ENCODE data around the gene NTHL1. TPM values are rescaled to one million over a fixed set of nuclear protein-coding genes. Genes with fewer than 3 reads are reported as not detected.

Gene NTHL1
- total RNA-seq, 1 donor from 2014 or later: 33.2 TPM

DNA sequence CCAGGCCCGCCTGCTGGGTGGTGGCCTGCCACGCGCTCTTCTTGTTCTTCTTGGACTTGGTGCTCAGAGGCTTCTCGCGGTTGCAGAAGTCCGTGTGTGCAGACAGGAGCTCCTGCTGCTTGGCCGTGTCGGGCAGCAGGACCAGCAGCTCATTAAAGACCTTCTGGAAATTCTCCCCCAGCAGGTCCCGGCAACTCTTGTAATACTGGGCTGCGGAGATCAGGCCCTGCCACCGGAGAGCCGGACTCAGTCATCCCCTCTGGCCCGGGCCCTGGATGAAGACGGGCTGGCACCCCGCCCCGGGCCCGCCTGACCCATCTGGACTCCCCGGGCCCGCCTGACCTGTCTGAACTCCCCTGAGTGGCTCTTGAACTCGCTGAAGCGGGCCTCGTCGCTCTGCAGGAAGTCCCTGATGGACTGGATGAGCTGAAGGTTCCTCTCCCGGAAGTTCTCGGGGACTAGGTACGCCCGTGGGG lies 49.2 kb downstream of the NTHL1 start:
- intact Hi-C loops (cut with micrococcal nuclease): no loop called here

DNA sequence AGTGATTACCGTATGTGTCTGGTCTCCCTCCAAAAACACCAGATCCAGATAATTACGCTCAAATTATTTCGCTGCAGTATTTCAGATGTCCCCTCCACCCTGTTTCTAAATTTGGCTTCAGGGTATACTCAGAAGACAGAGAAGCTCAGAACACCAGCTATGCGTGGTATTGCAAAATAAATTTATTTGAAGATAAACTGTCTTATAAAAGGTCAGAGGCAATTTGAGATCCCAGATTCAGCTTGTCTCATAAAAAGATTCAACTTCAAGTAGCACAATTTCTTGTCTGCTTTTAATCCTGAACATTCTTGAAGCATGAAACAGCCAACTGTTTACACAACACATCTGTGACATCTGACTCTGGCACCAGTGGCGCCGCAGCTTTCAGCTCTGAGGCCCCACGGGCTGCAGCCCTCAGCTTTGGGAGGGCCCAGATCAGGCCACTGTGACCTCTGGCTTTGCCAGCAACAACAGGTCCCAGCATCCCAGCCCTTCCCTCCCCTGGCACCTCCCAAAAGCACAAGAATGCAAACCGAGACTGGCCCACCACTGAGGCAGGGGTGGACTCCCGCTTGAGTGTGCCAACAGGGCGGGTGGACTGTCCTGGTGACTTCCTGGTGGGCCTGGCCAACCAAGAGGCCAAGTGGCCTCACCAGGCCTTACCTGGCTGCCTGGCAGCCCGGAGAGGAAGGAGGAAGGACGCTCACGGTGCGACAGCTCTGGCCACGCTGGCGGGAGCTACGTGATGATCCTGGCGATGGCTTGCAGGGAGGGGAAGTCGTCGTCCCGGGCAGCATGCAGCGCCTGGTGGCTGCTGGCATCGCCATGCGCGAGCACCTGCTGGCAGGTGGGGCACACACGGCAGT lies 49.9 kb downstream of the NTHL1 start:
- intact Hi-C loops (cut with micrococcal nuclease): no loop called here

DNA sequence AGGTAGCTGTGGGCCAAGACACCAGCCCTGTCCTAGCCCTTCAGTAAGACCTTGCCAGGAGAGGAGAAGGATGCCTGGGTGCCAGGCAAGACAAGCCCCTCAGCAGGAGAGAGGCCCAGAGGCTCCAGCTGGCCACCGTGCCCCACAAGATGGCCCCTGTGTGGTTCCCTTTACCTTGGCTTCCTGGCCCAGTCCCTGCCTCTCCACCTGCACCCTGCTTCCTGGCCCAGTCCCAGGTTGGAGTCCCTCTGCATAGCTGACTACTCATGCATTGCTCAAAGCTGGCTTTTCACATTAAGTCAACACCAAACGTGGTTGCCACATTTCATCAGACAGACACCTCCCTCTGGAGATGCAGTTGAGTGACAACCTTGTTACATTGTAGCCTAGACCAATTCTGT lies 53.9 kb downstream of the NTHL1 start:
- intact Hi-C loops (cut with micrococcal nuclease): loop anchor here (5.0 kb wide), 1 partner anchor 759 kb away; the partner anchor contains the start of gene SRRM2

DNA sequence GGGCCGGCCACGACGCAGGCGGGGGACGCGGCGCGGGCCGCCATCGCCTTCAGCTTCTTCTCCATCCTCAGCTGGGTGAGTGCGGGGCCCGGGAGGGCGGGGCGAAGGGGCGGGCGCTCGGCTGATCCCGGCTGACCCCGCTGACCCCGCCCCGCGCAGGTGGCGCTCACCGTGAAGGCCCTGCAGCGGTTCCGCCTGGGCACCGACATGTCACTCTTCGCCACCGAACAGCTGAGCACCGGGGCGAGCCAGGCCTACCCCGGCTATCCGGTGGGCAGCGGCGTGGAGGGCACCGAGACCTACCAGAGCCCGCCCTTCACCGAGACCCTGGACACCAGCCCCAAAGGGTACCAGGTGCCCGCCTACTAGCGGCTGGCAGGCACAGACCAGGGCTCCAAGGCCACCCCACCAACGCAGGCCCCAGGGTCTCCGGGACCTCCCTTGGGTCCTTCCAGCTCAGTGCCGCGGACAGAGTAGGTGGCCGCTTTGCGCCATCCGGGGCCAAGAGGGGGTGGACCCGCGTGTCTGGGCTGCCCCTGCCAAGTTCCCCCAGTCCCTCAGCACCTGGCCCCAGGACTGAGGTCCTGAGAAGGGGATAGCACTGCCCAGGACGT lies 54.8 kb downstream of the NTHL1 start:
- intact Hi-C loops (cut with micrococcal nuclease): loop anchor here (5.0 kb wide), 1 partner anchor 759 kb away; the partner anchor contains the start of gene SRRM2

DNA sequence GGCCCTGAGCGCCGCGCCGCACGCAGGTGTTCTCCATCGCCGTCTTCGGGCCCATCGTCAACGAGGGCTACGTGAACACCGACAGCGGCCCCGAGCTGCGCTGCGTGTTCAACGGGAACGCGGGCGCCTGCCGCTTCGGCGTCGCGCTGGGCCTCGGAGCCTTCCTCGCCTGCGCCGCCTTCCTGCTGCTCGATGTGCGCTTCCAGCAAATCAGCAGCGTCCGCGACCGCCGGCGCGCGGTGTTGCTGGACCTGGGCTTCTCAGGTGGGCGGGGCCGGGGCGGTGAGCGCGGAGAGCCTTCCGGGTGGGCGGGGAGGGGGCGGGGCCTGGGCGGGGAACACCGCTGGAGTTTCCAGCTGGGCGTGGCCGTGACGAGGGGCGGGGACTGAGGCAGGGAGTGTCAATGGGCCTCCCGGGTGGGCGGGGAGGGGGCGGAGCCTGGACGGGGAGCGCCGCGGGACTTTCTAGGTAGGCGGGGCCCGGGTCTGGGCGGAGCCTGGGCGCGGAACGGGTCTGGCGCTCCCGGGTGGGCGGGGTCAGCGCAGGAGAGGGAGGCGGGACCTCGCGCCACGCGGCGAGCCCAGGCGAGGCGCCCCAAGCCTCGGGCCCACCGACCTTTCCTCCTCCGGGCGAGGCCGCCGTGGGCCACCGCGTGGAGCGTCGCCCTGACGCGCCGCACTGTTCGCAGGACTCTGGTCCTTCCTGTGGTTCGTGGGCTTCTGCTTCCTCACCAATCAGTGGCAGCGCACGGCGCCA lies 55.5 kb downstream of the NTHL1 start:
- intact Hi-C loops (cut with micrococcal nuclease): loop anchor here (1.0 to 5.0 kb wide), 3 partner anchors 9 to 760 kb away; partner anchors contain the start of genes RPS2 and SRRM2

DNA sequence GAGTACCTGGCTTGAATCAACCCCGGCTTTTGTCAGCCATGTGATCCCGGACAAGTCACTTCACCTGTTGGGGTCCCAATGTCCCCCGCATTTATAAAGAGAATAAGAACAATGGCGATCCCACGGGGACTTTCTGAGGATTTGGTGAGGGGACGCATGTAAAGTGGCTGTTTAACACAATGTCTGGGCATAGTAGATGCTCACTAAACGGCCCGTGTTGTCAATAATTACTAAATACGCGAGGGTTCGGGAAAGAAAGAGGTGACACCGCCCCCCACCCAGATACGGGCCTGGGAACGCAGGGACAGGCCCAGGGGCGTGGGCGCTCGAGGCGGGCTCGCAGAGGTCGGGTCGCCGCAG lies 56.1 kb downstream of the NTHL1 start:
- intact Hi-C loops (cut with micrococcal nuclease): loop anchor here (1.0 to 5.0 kb wide), 3 partner anchors 8 to 761 kb away; partner anchors contain the start of genes RPS2 and SRRM2

DNA sequence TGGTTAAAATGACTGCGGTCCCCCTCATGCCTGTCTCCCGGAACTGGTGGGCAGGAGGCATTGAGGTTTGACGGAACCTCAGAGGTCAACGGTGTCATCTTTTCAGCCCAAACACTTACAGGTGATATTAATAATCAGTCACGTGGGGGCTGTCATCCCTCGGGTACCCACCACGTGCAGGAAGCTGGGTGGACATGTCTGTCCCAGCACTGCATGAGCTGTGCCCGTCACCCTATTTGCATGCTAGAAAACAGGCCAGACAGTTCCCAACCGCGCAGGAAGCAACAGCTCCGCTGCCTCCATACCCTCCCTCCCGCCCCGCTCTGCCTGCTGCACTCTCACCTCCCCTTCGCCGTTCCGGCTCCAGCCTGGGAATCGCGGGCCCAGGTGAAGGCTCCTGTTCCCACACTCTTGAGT lies 56.5 kb downstream of the NTHL1 start:
- intact Hi-C loops (cut with micrococcal nuclease): loop anchor here (1.0 to 5.0 kb wide), 3 partner anchors 8 to 761 kb away; partner anchors contain the start of genes RPS2 and SRRM2

DNA sequence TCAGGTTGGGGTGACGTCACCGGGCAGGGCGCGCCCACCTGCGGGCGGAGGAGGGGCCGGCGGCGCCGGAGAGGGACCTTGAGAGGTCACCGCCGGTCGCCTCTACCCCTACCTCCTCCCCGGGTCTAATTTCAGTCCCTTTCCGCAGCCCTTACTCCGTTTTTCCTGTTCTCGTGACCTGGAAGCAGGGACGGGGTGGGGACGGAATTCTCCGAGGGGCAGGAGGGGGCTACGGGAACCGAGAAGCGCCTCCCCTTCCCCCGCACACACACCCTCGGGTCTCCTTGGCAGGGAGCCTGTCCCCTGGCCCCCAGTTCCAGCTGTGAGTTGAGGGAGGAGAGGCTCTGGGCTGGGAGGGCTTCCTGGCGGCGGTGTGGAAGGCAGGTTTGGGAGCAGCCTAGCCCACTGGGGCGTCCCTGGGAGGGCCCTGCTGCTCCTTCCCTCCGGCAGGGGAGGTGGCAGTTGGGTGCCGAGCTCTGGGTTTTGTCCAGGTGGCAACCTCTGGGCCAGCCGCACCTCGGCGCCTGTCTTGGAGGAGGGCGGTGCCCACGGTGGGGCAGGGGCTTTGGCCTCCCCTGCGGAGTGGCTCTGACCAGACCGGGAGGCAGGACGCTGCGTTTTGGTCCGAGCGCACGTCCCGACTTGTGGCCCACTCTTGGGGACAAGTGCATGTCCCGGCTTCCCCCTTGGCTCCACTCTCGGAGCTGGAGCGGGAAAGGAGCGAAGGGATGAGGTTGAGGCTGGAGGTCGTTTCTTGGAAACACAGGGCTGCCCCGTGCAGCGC lies 57.1 kb downstream of the NTHL1 start:
- intact Hi-C loops (cut with micrococcal nuclease): loop anchor here (1.0 to 5.0 kb wide), 3 partner anchors 7 to 762 kb away; partner anchors contain the start of genes RPS2 and SRRM2

DNA sequence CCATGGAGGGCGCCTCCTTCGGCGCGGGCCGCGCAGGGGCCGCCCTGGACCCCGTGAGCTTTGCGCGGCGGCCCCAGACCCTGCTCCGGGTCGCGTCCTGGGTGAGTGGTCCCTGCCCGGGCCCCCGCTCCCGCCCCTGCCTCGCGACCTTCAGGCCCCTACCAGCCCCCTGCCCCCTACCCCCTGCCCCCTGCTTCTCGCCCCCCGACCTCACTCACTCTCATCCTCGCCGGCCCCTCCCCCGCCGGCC lies 57.6 kb downstream of the NTHL1 start:
- intact Hi-C loops (cut with micrococcal nuclease): loop anchor here (2.0 to 5.0 kb wide), 2 partner anchors 25 to 762 kb away; partner anchors contain the start of genes RPS2 and SRRM2

Other genes starting within 250 kb of the NTHL1 start
- 43.4 and 46.1 TPM in 2 replicates for gene HAGH, start 221.0 kb downstream of the NTHL1 start, total RNA-seq
- gene FAHD1, start 220.6 kb downstream of the NTHL1 start, total RNA-seq: 10.5 and 11.6 TPM in 2 replicates
- not detected in 2 replicates for gene MEIOB, start 175.7 kb downstream of the NTHL1 start, total RNA-seq
- gene HS3ST6, start 129.4 kb downstream of the NTHL1 start, total RNA-seq: not detected in 2 replicates
- gene MSRB1, start 104.6 kb downstream of the NTHL1 start, total RNA-seq: 14.0 and 14.1 TPM in 2 replicates
- not detected in 2 replicates for gene RPL3L, start 93.1 kb downstream of the NTHL1 start, total RNA-seq
- gene NDUFB10, start 88.3 kb downstream of the NTHL1 start, total RNA-seq: 119 and 123 TPM in 2 replicates
- gene RPS2, start 83.0 kb downstream of the NTHL1 start, total RNA-seq: 2,826 and 2,856 TPM in 2 replicates
- 0.18 TPM in 1 of 2 replicates, not detected in the other for gene RNF151, start 81.0 kb downstream of the NTHL1 start, total RNA-seq
- gene TBL3, start 75.8 kb downstream of the NTHL1 start, total RNA-seq: 36.7 and 38.2 TPM in 2 replicates
- gene NOXO1, start 66.4 kb downstream of the NTHL1 start, total RNA-seq: 0.25 and 0.55 TPM in 2 replicates
- gene GFER, start 63.6 kb downstream of the NTHL1 start, total RNA-seq: 24.4 and 27.1 TPM in 2 replicates
- gene SYNGR3, start 57.9 kb downstream of the NTHL1 start, total RNA-seq: 4.9 and 5.3 TPM in 2 replicates
- 58.9 and 63.6 TPM in 2 replicates for gene ZNF598, start 38.0 kb downstream of the NTHL1 start, total RNA-seq
- gene NPW, start 28.0 kb downstream of the NTHL1 start, total RNA-seq: 0.70 and 0.80 TPM in 2 replicates
- 2.2 and 3.1 TPM in 2 replicates for gene NHERF2, start 20.9 kb downstream of the NTHL1 start, total RNA-seq
- 96.9 and 110 TPM in 2 replicates for gene TSC2, start 151 bp upstream of the NTHL1 start, total RNA-seq
- gene PKD1, start 88.1 kb upstream of the NTHL1 start, total RNA-seq: 68.5 and 77.3 TPM in 2 replicates
- gene RAB26, start 100.8 kb upstream of the NTHL1 start, total RNA-seq: 0.59 TPM in 1 of 2 replicates, not detected in the other
- 57.6 and 62.8 TPM in 2 replicates for gene TRAF7, start 107.9 kb upstream of the NTHL1 start, total RNA-seq
- gene CASKIN1, start 148.8 kb upstream of the NTHL1 start, total RNA-seq: 0.16 and 0.20 TPM in 2 replicates
- gene MLST8, start 157.6 kb upstream of the NTHL1 start, total RNA-seq: 38.4 and 39.4 TPM in 2 replicates
- 10.6 and 12.1 TPM in 2 replicates for gene BRICD5, start 163.0 kb upstream of the NTHL1 start, total RNA-seq
- gene PGP, start 167.0 kb upstream of the NTHL1 start, total RNA-seq: 24.4 and 26.1 TPM in 2 replicates
- gene E4F1, start 175.8 kb upstream of the NTHL1 start, total RNA-seq: 30.3 and 30.9 TPM in 2 replicates
- 2.6 and 2.8 TPM in 2 replicates for gene DNASE1L2, start 188.6 kb upstream of the NTHL1 start, total RNA-seq
- gene ECI1, start 203.8 kb upstream of the NTHL1 start, total RNA-seq: 30.2 and 34.2 TPM in 2 replicates
- 299 and 307 TPM in 2 replicates for gene RNPS1, start 220.3 kb upstream of the NTHL1 start, total RNA-seq